Endothelial cell of umbilical vein (primary cell): ENCODE data around the gene NBEA. TPM values are rescaled to one million over a fixed set of nuclear protein-coding genes. Genes with fewer than 3 reads are reported as not detected.
A peak's percentile ranks its signal among the peaks of the same experiment; 100 is the strongest.
"Not testable (repeated sequence)": the region's sequence is repeated elsewhere in the genome, so short reads cannot be mapped to it uniquely, and the experiment has no call there.

Experiments used
- BruUV-seq: library from RNA; stranded (reverse); fragments of 400-500 nt; replicated peaks from 2 replicates; lab custom pipeline; 2021; lab: Mats Ljungman, UMichigan
- CTCF ChIA-PET: fragments of 300-600, 350-600 bp; sonication (Branson Sonifier 250); formaldehyde crosslinking; loops from one replicate; lab custom pipeline; 2021; ENCODE audit warnings: antibody characterized with exemption, inconsistent platforms; lab: Charles Lee
- POLR2A ChIA-PET: fragments of 300-600, 350-600 bp; sonication (Branson Sonifier 250); formaldehyde crosslinking; loops from one replicate; lab custom pipeline; 2021; ENCODE audit warnings: antibody characterized with exemption, inconsistent platforms; lab: Charles Lee
- DNase-seq: peaks from one replicate; pipeline ENCODE4 v3.0.0-alpha.2; 2011; ENCODE audit warnings: low read depth, low spot score
- FAIRE-seq: peaks from 2 replicates; lab custom pipeline; 2011; peaks lifted over from hg19 to GRCh38; lab: Jason Lieb, UNC
- H2AFZ ChIP-seq: 2 replicates; pipeline ENCODE4 v1.6.0; 2012; ENCODE audit warnings: low read depth, low read length, control low read depth, inconsistent platforms
- H3K27ac ChIP-seq: 2 replicates; pipeline ENCODE4 v1.5.1; 2011; ENCODE audit warnings: low read depth, mild to moderate bottlenecking, control low read depth, low read length, moderate library complexity; ENCODE audit not compliant: insufficient read depth
- H3K27me3 ChIP-seq, 2 experiments: 2 replicates each; pipeline versions ENCODE4 v1.6.0 to v1.6.1; 2011; ENCODE audit warnings: low read length in 2 of 2, mixed read lengths in 1 of 2; ENCODE audit not compliant: control insufficient read depth in 2 of 2, insufficient read depth in 2 of 2
- H3K36me3 ChIP-seq, 2 experiments: 2 replicates in 1 of 2; 3 replicates in 1 of 2; pipeline ENCODE4 v1.5.1; 2011; ENCODE audit warnings: low read length in 2 of 2, mild to moderate bottlenecking in 1 of 2, moderate library complexity in 1 of 2; ENCODE audit not compliant: control insufficient read depth in 2 of 2, insufficient read depth in 2 of 2; ENCODE audit errors: extremely low read depth in 1 of 2
- H3K4me1 ChIP-seq: 3 replicates; pipeline ENCODE4 v1.5.1; 2011; ENCODE audit warnings: mild to moderate bottlenecking, low read length; ENCODE audit not compliant: control insufficient read depth, insufficient read depth; ENCODE audit errors: extremely low read depth
- H3K4me2 ChIP-seq: 2 replicates; pipeline ENCODE4 v1.6.1; 2011; ENCODE audit warnings: low read length, control low read depth, mixed read lengths; ENCODE audit not compliant: insufficient read depth
- H3K4me3 ChIP-seq, 3 experiments: fragments of 200-600 bp in 1 of 3; sonication (generic), shearing (Covaris generic) in 1 of 3; replicated peaks in 1 of 3; 2 replicates each; pipeline ENCODE4 v1.5.1; 2011 to 2016; ENCODE audit warnings: control low read depth in 3 of 3, low read length in 3 of 3, mild to moderate bottlenecking in 2 of 3, inconsistent platforms in 1 of 3, low read depth in 1 of 3, moderate library complexity in 1 of 3; ENCODE audit not compliant: insufficient read depth in 1 of 3
- H3K79me2 ChIP-seq: 2 replicates; pipeline ENCODE4 v1.6.0; 2012; ENCODE audit warnings: low read length, inconsistent platforms; ENCODE audit not compliant: control insufficient read depth, insufficient read depth
- H3K9ac ChIP-seq: replicated peaks from 2 replicates; pipeline ENCODE3; 2011; ENCODE audit warnings: low read length, control low read depth; ENCODE audit not compliant: insufficient read depth; ENCODE audit errors: extremely low read depth
- H3K9me1 ChIP-seq: replicated peaks from 3 replicates; pipeline ENCODE4 v1.6.0; 2011; ENCODE audit warnings: mild to moderate bottlenecking, low read length; ENCODE audit not compliant: control insufficient read depth, insufficient read depth; ENCODE audit errors: extremely low read depth
- H3K9me3 ChIP-seq: replicated peaks from 2 replicates; pipeline ENCODE4 v1.5.1; 2012; ENCODE audit warnings: low read length, inconsistent platforms; ENCODE audit not compliant: control insufficient read depth, insufficient read depth
- H4K20me1 ChIP-seq: replicated peaks from 2 replicates; pipeline ENCODE3; 2011; ENCODE audit warnings: mild to moderate bottlenecking, low read length; ENCODE audit not compliant: control insufficient read depth, insufficient read depth; ENCODE audit errors: extremely low read depth
- CTCF ChIP-seq, 2 donors: IDR thresholded peaks; 1 replicate in 1 of 2; 2 replicates in 1 of 2; pipeline ENCODE4 v1.5.1; 2011; ENCODE audit warnings: low read length in 2 of 2, mild to moderate bottlenecking in 2 of 2, moderate library complexity in 2 of 2, control low read depth in 1 of 2, inconsistent platforms in 1 of 2, low read depth in 1 of 2; ENCODE audit not compliant: insufficient read depth in 1 of 2; ENCODE audit errors: extremely low read depth in 1 of 2
- EZH2 ChIP-seq: IDR thresholded peaks from 2 replicates; pipeline ENCODE4 v1.6.1; 2012; ENCODE audit warnings: borderline replicate concordance, low read depth, mild to moderate bottlenecking, moderate library complexity, low read length, inconsistent platforms; ENCODE audit not compliant: severe bottlenecking
- FOS ChIP-seq: IDR thresholded peaks from 2 replicates; pipeline ENCODE4 v1.6.1; 2011; ENCODE audit warnings: mild to moderate bottlenecking, low read length, moderate library complexity, borderline replicate concordance; ENCODE audit not compliant: insufficient read depth
- GATA2 ChIP-seq: IDR thresholded peaks from 2 replicates; pipeline ENCODE4 v1.7.0; 2011; ENCODE audit warnings: low read depth, mild to moderate bottlenecking, moderate library complexity, mixed read lengths, low read length; ENCODE audit not compliant: insufficient read length, insufficient read depth
- JUN ChIP-seq: IDR thresholded peaks from 2 replicates; pipeline ENCODE4 v1.6.1; 2011; ENCODE audit warnings: borderline replicate concordance, low read depth; ENCODE audit not compliant: insufficient read length, insufficient read depth
- MAX ChIP-seq: IDR thresholded peaks from 2 replicates; pipeline ENCODE4 v1.6.1; 2011; ENCODE audit not compliant: insufficient read depth, insufficient read length
- MYC ChIP-seq: IDR thresholded peaks from one replicate; pipeline ENCODE4 v1.6.1; 2011; ENCODE audit warnings: mild to moderate bottlenecking, low read depth, low read length
- POLR2A ChIP-seq: IDR thresholded peaks from 2 replicates; pipeline ENCODE4 v1.6.1; 2012; ENCODE audit warnings: low read depth, mild to moderate bottlenecking, control low read depth, low read length
- POLR2AphosphoS5 ChIP-seq: IDR thresholded peaks from 2 replicates; pipeline ENCODE4 v1.6.1; 2012; ENCODE audit warnings: low read depth, mild to moderate bottlenecking, control low read depth, low read length, moderate library complexity; ENCODE audit not compliant: insufficient read depth
- dilution Hi-C: fragments of 300-500 bp; cut with MboI; formaldehyde crosslinking; loops from one replicate; pipeline ENCODE4 v1.15.0; 2019; ENCODE audit warnings: low sequenced_read_pairs; ENCODE audit not compliant: extremely low pct_ligation_motif_present
- intact Hi-C: fragments of 100-400 bp; cut with micrococcal nuclease; formaldehyde crosslinking; loops from one replicate; pipeline ENCODE4 v1.10.0; 2022
- polyA plus RNA-seq, 4 experiments: library from polyadenylated mRNA; depleted of rRNA in 3 of 4; stranded (reverse) in 3 of 4; unstranded in 1 of 4; fragments of >200 nt; gene quantifications; 2 replicates each; pipeline versions ENCODE4 v1.2.1 to v1.2.3, GENCODE V29; 2011 to 2012; ENCODE audit warnings: missing spikeins in 1 of 4
- total RNA-seq: library from RNA; stranded (reverse); gene quantifications from 2 replicates; pipeline ENCODE4 v1.2.3, GENCODE V29; 2021

NBEA gene
- total and polyA plus RNA-seq, 2 donors (not counting 3 experiments of a cell fraction or from before 2014, with no cell fraction given), result 3.0 to 4.8 TPM

- Histone ChIP-seq H4K20me1 (no peaks in the 10 kb centered on the region), H3K9ac (no peak overlapping the region), H3K9me1 (no peaks in the 10 kb centered on the region), H3K79me2 (no peaks in the 10 kb centered on the region), H3K4me1 (no peaks in the 10 kb centered on the region), H3K4me2 (no peak overlapping the region), H3K4me3 (no peak overlapping the region), H3K36me3 (no peaks in the 10 kb centered on the region), H3K27ac (no peak overlapping the region), H3K9me3 (no peaks in the 10 kb centered on the region), H3K27me3 (peaks cover 0 to 2% of the 10 kb centered on the region in 2 experiments), H2AFZ (no peak overlapping the region)
- BruUV-seq, result no TSS peak
- POLR2A ChIA-PET, result no interaction called here
- TF ChIP-seq GATA2 (no peak), MAX (no peak), CTCF (IDR thresholded peaks at IDR 0.05; ENCODE audit: extremely low read depth in 1 of 2, insufficient read depth in 1 of 2, low read depth in 1 of 2, low read length in 2 of 2) (no peak), POLR2A (no peak), POLR2AphosphoS5 (no peak), MYC (no peak), EZH2 (no peak), JUN (no peak), FOS (no peak)
- peak; percentile 55 for DNase-seq
- intact Hi-C loops, result no loop called here
- dilution Hi-C loops, result no loop called here
- CTCF ChIA-PET, result no interaction called here
- FAIRE-seq, result no peak
Measured at GRCh38 chr13:34926508-34926907, 15.6 kb upstream of the NBEA start.

- H3K27ac ChIP-seq, H2AFZ ChIP-seq, H3K9me3 ChIP-seq, CTCF ChIA-PET, H3K4me2 ChIP-seq, POLR2A ChIA-PET, DNase-seq, BruUV-seq, dilution Hi-C loops, H4K20me1 ChIP-seq, intact Hi-C loops, H3K79me2 ChIP-seq, H3K9me1 ChIP-seq, H3K9ac ChIP-seq, H3K4me1 ChIP-seq, FAIRE-seq, H3K4me3 ChIP-seq, H3K27me3 ChIP-seq, H3K36me3 ChIP-seq: not testable (repeated sequence)
Measured at GRCh38 chr13:34928676-34929075, 13.4 kb upstream of the NBEA start.
